OCI-LY1 (cell line): ENCODE results near the gene AFAP1.

Experiments used
- CTCF ChIP-seq: fragments of 200-600 bp; sonication (generic), shearing (Covaris generic); IDR thresholded peaks from 2 replicates; pipeline ENCODE4 v1.5.1; 2017; ENCODE audit warnings: mild to moderate bottlenecking, antibody characterized with exemption, low read length, moderate library complexity, mixed read lengths
- EZH2 ChIP-seq: fragments of 200-600 bp; sonication (generic), shearing (Covaris generic); IDR thresholded peaks from 2 replicates; pipeline ENCODE4 v1.8.0; 2017; ENCODE audit warnings: borderline replicate concordance, mixed run types, mild to moderate bottlenecking, antibody characterized with exemption, low read length, moderate library complexity, mixed read lengths

GRCh38 chr4:7774301-7775294 is 165.1 kb downstream of the AFAP1 start:
- TF ChIP-seq CTCF: no peak
- TF ChIP-seq EZH2: no peak
